ENCODE results near the gene MOB1A. TPM values are rescaled to one million over a fixed set of nuclear protein-coding genes. Genes with fewer than 3 reads are reported as not detected.

MOB1A gene
- total RNA-seq, 1 experiment from 2014 or later: 88.2 TPM

DNA sequence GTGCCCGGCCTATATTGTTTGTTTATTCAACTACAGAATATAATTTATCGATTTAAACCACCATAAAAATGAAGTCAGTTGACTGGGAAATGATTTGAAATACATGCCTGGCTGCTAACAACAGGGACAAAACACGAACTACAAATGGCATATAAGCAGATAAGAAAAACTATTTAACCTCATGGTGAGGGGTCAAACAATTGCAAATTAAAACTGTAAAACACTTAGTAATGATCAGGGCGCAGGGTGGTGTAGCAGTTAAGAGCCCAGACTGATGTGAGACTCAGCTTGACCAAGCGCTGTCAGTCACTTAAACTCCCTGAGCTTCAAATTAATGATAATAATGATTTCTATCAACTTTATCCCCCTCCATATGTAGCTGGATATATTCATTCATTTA lies 26.4 kb upstream of the MOB1A start:
- H3K27me3 Mint-ChIP-seq (ENCODE audit: low read depth): no peaks in the 10 kb centered on the region; the same call in 1 of the 2 replicates
- TF ChIP-seq, protein P1, sequence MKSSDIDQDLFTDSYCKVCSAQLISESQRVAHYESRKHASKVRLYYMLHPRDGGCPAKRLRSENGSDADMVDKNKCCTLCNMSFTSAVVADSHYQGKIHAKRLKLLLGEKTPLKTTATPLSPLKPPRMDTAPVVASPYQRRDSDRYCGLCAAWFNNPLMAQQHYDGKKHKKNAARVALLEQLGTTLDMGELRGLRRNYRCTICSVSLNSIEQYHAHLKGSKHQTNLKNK (CRISPR knock-in tag; IDR thresholded peaks at IDR 0.05): no peak
- TF ChIP-seq JUN (CRISPR knock-in tag; IDR thresholded peaks at IDR 0.05) (no peak), CREB1 (CRISPR knock-in tag; IDR thresholded peaks at IDR 0.05) (no peak)
- H3K4me3 Mint-ChIP-seq: 0 out of 2 replicates have a peak overlapping the region, but pooled peaks have one; percentile 6
- H3K36me3 Mint-ChIP-seq: peaks cover 58% of the 10 kb centered on the region
- POLR2A ChIA-PET: interaction anchor here (1.1 kb wide), 1 partner anchor 10 kb away, joined by 3 read pairs; no protein-coding TSS in a partner anchor
- peaks cover 53% of the 10 kb centered on the region for H3K4me1 Mint-ChIP-seq
- peak overlapping the region; percentile 34 for H3K27ac Mint-ChIP-seq
- ATAC-seq (peak; percentile 33; the same call in 1 of the 2 replicates), DNase-seq (ENCODE audit: low spot score) (no peak)
- CTCF ChIA-PET: interaction anchor here (1.3 kb wide), 1 partner anchor 297 kb away, joined by 3 read pairs; no protein-coding TSS in a partner anchor
- H3K9me3 Mint-ChIP-seq: no peaks in the 10 kb centered on the region

DNA sequence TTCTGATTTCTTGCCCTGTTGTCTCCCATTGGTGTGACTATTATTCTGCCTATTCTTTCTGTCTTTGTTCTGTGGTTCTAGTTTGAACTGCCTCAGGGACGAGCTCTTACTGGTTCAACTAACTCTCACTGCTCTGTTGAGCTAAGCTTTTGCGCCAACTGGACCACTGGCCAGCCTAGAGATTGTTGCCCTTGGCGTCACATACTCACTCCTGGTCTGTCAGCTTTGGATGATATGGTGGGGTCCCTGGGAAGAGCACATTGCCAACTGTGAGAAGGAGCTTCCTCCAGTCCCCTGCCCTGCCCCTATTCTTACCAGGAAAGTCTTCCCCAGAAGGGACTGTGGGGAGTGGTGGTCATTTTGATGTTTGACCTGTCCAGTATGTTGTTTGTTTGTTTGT lies 25.8 kb upstream of the MOB1A start:
- Mint-ChIP-seq H3K4me1 (peaks cover 55% of the 10 kb centered on the region), H3K27ac (peak overlapping the region; percentile 60), H3K9me3 (no peaks in the 10 kb centered on the region), H3K27me3 (ENCODE audit: low read depth) (no peaks in the 10 kb centered on the region; the same call in 1 of the 2 replicates), H3K4me3 (no peak overlapping the region), H3K36me3 (peaks cover 53% of the 10 kb centered on the region)
- TF ChIP-seq, protein P2, sequence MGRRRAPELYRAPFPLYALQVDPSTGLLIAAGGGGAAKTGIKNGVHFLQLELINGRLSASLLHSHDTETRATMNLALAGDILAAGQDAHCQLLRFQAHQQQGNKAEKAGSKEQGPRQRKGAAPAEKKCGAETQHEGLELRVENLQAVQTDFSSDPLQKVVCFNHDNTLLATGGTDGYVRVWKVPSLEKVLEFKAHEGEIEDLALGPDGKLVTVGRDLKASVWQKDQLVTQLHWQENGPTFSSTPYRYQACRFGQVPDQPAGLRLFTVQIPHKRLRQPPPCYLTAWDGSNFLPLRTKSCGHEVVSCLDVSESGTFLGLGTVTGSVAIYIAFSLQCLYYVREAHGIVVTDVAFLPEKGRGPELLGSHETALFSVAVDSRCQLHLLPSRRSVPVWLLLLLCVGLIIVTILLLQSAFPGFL (CRISPR knock-in tag; IDR thresholded peaks at IDR 0.05; ENCODE audit: borderline replicate concordance): no peak
- no peak for TF ChIP-seq CBFB (CRISPR knock-in tag; IDR thresholded peaks at IDR 0.05; ENCODE audit: low read depth)
- TF ChIP-seq, protein P3, sequence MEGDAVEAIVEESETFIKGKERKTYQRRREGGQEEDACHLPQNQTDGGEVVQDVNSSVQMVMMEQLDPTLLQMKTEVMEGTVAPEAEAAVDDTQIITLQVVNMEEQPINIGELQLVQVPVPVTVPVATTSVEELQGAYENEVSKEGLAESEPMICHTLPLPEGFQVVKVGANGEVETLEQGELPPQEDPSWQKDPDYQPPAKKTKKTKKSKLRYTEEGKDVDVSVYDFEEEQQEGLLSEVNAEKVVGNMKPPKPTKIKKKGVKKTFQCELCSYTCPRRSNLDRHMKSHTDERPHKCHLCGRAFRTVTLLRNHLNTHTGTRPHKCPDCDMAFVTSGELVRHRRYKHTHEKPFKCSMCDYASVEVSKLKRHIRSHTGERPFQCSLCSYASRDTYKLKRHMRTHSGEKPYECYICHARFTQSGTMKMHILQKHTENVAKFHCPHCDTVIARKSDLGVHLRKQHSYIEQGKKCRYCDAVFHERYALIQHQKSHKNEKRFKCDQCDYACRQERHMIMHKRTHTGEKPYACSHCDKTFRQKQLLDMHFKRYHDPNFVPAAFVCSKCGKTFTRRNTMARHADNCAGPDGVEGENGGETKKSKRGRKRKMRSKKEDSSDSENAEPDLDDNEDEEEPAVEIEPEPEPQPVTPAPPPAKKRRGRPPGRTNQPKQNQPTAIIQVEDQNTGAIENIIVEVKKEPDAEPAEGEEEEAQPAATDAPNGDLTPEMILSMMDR (IDR thresholded peaks at IDR 0.05): no peak
- TF ChIP-seq NFE2L1 (CRISPR knock-in tag; IDR thresholded peaks at IDR 0.05): 0 out of 2 replicates have a peak, but pooled peaks have one; percentile 19
- TF ChIP-seq MXD4 (CRISPR knock-in tag; IDR thresholded peaks at IDR 0.05; ENCODE audit: borderline replicate concordance): no peak
- no peak for TF ChIP-seq OVOL2 (CRISPR knock-in tag; IDR thresholded peaks at IDR 0.05; ENCODE audit: borderline replicate concordance)
- ATAC-seq (no peak), DNase-seq (ENCODE audit: low spot score) (no peak)
- POLR2A ChIA-PET: interaction anchor here (1.1 kb wide), 1 partner anchor 10 kb away, joined by 3 read pairs; no protein-coding TSS in a partner anchor
- CTCF ChIA-PET: interaction anchor here (0.8 to 1.3 kb wide), 2 partner anchors 62 to 65 kb away, joined by 3 read pairs; no protein-coding TSS in a partner anchor

DNA sequence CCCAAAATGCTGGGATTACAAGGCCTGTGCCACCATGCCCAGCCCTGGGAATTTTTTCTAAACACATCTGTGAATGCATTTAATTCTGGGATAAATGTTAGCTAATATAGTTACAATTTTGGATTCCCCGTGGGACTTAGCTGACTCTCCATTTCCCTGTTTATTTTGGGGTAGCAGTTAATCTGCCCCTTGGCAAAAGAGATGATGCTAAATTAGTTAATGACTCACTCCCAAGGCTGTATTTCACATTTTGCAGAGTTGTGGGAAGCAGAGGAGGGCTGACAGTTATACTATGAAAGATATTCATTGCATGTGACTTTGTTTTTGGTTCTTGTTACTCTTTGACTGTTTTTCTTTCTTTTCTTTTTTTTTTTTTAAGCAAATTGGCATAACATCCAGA lies 22.9 kb upstream of the MOB1A start:
- Mint-ChIP-seq H3K9me3 (no peaks in the 10 kb centered on the region; the same call in 1 of the 2 replicates), H3K4me3 (peak overlapping the region; percentile 99), H3K36me3 (peaks cover 35% of the 10 kb centered on the region), H3K27me3 (ENCODE audit: low read depth) (peaks cover 10% of the 10 kb centered on the region), H3K27ac (no peak overlapping the region), H3K4me1 (peaks cover 60% of the 10 kb centered on the region)
- CTCF ChIA-PET: no interaction called here
- ATAC-seq (no peak), DNase-seq (ENCODE audit: low spot score) (no peak)
- POLR2A ChIA-PET: interaction anchor here (2.2 kb wide), 1 partner anchor 23 kb away, joined by 8 read pairs; the partner anchor contains the start of gene MOB1A
- TF ChIP-seq ZNF138 (CRISPR knock-in tag; conservative IDR thresholded peaks at IDR 0.05): no peak
- TF ChIP-seq ZNF416 (CRISPR knock-in tag; IDR thresholded peaks at IDR 0.05): no peak
- TF ChIP-seq, protein P4, sequence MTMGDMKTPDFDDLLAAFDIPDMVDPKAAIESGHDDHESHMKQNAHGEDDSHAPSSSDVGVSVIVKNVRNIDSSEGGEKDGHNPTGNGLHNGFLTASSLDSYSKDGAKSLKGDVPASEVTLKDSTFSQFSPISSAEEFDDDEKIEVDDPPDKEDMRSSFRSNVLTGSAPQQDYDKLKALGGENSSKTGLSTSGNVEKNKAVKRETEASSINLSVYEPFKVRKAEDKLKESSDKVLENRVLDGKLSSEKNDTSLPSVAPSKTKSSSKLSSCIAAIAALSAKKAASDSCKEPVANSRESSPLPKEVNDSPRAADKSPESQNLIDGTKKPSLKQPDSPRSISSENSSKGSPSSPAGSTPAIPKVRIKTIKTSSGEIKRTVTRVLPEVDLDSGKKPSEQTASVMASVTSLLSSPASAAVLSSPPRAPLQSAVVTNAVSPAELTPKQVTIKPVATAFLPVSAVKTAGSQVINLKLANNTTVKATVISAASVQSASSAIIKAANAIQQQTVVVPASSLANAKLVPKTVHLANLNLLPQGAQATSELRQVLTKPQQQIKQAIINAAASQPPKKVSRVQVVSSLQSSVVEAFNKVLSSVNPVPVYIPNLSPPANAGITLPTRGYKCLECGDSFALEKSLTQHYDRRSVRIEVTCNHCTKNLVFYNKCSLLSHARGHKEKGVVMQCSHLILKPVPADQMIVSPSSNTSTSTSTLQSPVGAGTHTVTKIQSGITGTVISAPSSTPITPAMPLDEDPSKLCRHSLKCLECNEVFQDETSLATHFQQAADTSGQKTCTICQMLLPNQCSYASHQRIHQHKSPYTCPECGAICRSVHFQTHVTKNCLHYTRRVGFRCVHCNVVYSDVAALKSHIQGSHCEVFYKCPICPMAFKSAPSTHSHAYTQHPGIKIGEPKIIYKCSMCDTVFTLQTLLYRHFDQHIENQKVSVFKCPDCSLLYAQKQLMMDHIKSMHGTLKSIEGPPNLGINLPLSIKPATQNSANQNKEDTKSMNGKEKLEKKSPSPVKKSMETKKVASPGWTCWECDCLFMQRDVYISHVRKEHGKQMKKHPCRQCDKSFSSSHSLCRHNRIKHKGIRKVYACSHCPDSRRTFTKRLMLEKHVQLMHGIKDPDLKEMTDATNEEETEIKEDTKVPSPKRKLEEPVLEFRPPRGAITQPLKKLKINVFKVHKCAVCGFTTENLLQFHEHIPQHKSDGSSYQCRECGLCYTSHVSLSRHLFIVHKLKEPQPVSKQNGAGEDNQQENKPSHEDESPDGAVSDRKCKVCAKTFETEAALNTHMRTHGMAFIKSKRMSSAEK (CRISPR knock-in tag; IDR thresholded peaks at IDR 0.05; ENCODE audit: borderline replicate concordance): no peak
- TF ChIP-seq, protein P5, sequence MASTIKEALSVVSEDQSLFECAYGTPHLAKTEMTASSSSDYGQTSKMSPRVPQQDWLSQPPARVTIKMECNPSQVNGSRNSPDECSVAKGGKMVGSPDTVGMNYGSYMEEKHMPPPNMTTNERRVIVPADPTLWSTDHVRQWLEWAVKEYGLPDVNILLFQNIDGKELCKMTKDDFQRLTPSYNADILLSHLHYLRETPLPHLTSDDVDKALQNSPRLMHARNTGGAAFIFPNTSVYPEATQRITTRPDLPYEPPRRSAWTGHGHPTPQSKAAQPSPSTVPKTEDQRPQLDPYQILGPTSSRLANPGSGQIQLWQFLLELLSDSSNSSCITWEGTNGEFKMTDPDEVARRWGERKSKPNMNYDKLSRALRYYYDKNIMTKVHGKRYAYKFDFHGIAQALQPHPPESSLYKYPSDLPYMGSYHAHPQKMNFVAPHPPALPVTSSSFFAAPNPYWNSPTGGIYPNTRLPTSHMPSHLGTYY (CRISPR knock-in tag; IDR thresholded peaks at IDR 0.05): no peak
- TF ChIP-seq, protein P3 (IDR thresholded peaks at IDR 0.05): no peak
- no peak for TF ChIP-seq NFYB (CRISPR knock-in tag; conservative IDR thresholded peaks at IDR 0.05; ENCODE audit: low read depth)
- TF ChIP-seq, protein P6, sequence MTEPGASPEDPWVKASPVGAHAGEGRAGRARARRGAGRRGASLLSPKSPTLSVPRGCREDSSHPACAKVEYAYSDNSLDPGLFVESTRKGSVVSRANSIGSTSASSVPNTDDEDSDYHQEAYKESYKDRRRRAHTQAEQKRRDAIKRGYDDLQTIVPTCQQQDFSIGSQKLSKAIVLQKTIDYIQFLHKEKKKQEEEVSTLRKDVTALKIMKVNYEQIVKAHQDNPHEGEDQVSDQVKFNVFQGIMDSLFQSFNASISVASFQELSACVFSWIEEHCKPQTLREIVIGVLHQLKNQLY (CRISPR knock-in tag; IDR thresholded peaks at IDR 0.05): no peak
- TF ChIP-seq TEAD1 (CRISPR knock-in tag; IDR thresholded peaks at IDR 0.05): no peak
- TF ChIP-seq, protein P7, sequence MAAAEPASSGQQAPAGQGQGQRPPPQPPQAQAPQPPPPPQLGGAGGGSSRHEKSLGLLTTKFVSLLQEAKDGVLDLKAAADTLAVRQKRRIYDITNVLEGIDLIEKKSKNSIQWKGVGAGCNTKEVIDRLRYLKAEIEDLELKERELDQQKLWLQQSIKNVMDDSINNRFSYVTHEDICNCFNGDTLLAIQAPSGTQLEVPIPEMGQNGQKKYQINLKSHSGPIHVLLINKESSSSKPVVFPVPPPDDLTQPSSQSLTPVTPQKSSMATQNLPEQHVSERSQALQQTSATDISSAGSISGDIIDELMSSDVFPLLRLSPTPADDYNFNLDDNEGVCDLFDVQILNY (CRISPR knock-in tag; IDR thresholded peaks at IDR 0.05): no peak
- TF ChIP-seq ZBTB21 (CRISPR knock-in tag; IDR thresholded peaks at IDR 0.05; ENCODE audit: borderline replicate concordance): no peak
